ENCODE data around the gene CARMIL1.

GRCh38 chr6:25387911-25388310, 108.7 kb downstream of the CARMIL1 start:
- TF ChIP-seq CTCF (IDR thresholded peaks at IDR 0.05) (no peak), POLR2A (IDR thresholded peaks at IDR 0.05) (no peak)
